WI38 (cell line): ENCODE measurements around the gene IKZF3.
"Not testable (repeated sequence)": the region's sequence is repeated elsewhere in the genome, so short reads cannot be mapped to it uniquely, and the experiment has no call there.

ENCODE experiments used
- H3K4me3 ChIP-seq: 2 replicates; pipeline ENCODE4 v1.5.1; 2011; ENCODE audit warnings: low read depth, mild to moderate bottlenecking, control low read depth, low read length
- CTCF ChIP-seq: IDR thresholded peaks from 2 replicates; pipeline ENCODE4 v1.5.1; 2012; ENCODE audit warnings: low read depth, mild to moderate bottlenecking, control low read depth, low read length

Gene IKZF3

GRCh38 chr17:39863918-39864746, at the start of gene IKZF3:
Gene IKZF3, minus strand, starts transcription at chr17:39864312. Its CDS starts 186 bp downstream, at chr17:39864126.
- no peak for TF ChIP-seq CTCF
- H3K4me3 ChIP-seq: no peak within 1 kb of the TSS

GRCh38 chr17:39908789-39909352, 44.8 kb upstream of the IKZF3 start:
- TF ChIP-seq CTCF: no peak
- no peak overlapping the region for H3K4me3 ChIP-seq

- no peak overlapping the region for H3K4me3 ChIP-seq
- TF ChIP-seq CTCF: no peak
Measured at GRCh38 chr17:39904990-39905288, 40.8 kb upstream of the IKZF3 start.

- no peak overlapping the region for H3K4me3 ChIP-seq
- no peak for TF ChIP-seq CTCF
Measured at GRCh38 chr17:39903158-39903884, 39.2 kb upstream of the IKZF3 start.

- H3K4me3 ChIP-seq: not testable (repeated sequence)
Measured at GRCh38 chr17:39902027-39902426, 37.9 kb upstream of the IKZF3 start.

- H3K4me3 ChIP-seq: no peak overlapping the region
- no peak for TF ChIP-seq CTCF
Measured at GRCh38 chr17:39899215-39899614, 35.1 kb upstream of the IKZF3 start.

- no peak overlapping the region for H3K4me3 ChIP-seq
Measured at GRCh38 chr17:39898088-39898487, 34.0 kb upstream of the IKZF3 start.

More at GRCh38 chr17:39898088-39898487, 34.0 kb upstream of the IKZF3 start:
- TF ChIP-seq CTCF: no peak
